ENCODE measurements around the gene DNAJC21. TPM values are rescaled to one million over a fixed set of nuclear protein-coding genes. Genes with fewer than 3 reads are reported as not detected.

DNAJC21 gene
- total RNA-seq, 1 donor: 32.2 TPM

- peak; percentile 76 for DNase-seq (ENCODE audit: insufficient read length, low spot score, missing footprints)
- H2AFZ ChIP-seq (ENCODE audit: low read length): no peak overlapping the region
Observed at GRCh38 chr5:34891981-34892380, 37.4 kb upstream of the DNAJC21 start.

GRCh38 chr5:34892414-34892813, 36.9 kb upstream of the DNAJC21 start:
- Histone ChIP-seq H3K4me2 (ENCODE audit: insufficient read depth, low read length) (no peak overlapping the region), H3K36me3 (ENCODE audit: insufficient read depth, low read length) (no peaks in the 10 kb centered on the region), H3K9me3 (ENCODE audit: low read depth, low read length) (no peaks in the 10 kb centered on the region), H2AFZ (ENCODE audit: low read length) (no peak overlapping the region), H3K79me2 (ENCODE audit: insufficient read depth, low read length) (no peaks in the 10 kb centered on the region), H3K27me3 (ENCODE audit: insufficient read depth, low read length) (no peaks in the 10 kb centered on the region), H3K4me1 (ENCODE audit: insufficient read depth, low read length) (no peaks in the 10 kb centered on the region), H3K27ac (ENCODE audit: low read depth, low read length) (no peak overlapping the region), H3K4me3 (ENCODE audit: insufficient read depth, low read length) (no peak overlapping the region), H4K20me1 (ENCODE audit: insufficient read depth, low read length) (no peaks in the 10 kb centered on the region)
- TF ChIP-seq CTCF (IDR thresholded peaks at IDR 0.05; ENCODE audit: extremely low read depth, low read depth, low read length): no peak
- no peak for DNase-seq (ENCODE audit: insufficient read length, low spot score, missing footprints)

More at GRCh38 chr5:34891981-34892380, 37.4 kb upstream of the DNAJC21 start:
- no peak for TF ChIP-seq CTCF (IDR thresholded peaks at IDR 0.05; ENCODE audit: extremely low read depth, low read depth, low read length)
- H3K9me3 ChIP-seq (ENCODE audit: low read depth, low read length): no peaks in the 10 kb centered on the region
- no peaks in the 10 kb centered on the region for H3K36me3 ChIP-seq (ENCODE audit: insufficient read depth, low read length)
- no peak overlapping the region for H3K4me3 ChIP-seq (ENCODE audit: insufficient read depth, low read length)
- no peak overlapping the region for H3K4me2 ChIP-seq (ENCODE audit: insufficient read depth, low read length)
- no peak overlapping the region for H3K27ac ChIP-seq (ENCODE audit: low read depth, low read length)
- H4K20me1 ChIP-seq (ENCODE audit: insufficient read depth, low read length): no peaks in the 10 kb centered on the region
- H3K79me2 ChIP-seq (ENCODE audit: insufficient read depth, low read length): no peaks in the 10 kb centered on the region
- H3K4me1 ChIP-seq (ENCODE audit: insufficient read depth, low read length): no peaks in the 10 kb centered on the region
- H3K27me3 ChIP-seq (ENCODE audit: insufficient read depth, low read length): no peaks in the 10 kb centered on the region

GRCh38 chr5:34894716-34895115, 34.6 kb upstream of the DNAJC21 start:
- Histone ChIP-seq H3K4me1 (ENCODE audit: insufficient read depth, low read length) (no peaks in the 10 kb centered on the region), H3K9me3 (ENCODE audit: low read depth, low read length) (no peaks in the 10 kb centered on the region), H3K4me3 (ENCODE audit: insufficient read depth, low read length) (no peak overlapping the region), H4K20me1 (ENCODE audit: insufficient read depth, low read length) (no peaks in the 10 kb centered on the region), H3K27me3 (ENCODE audit: insufficient read depth, low read length) (no peaks in the 10 kb centered on the region), H3K4me2 (ENCODE audit: insufficient read depth, low read length) (no peak overlapping the region), H3K79me2 (ENCODE audit: insufficient read depth, low read length) (no peaks in the 10 kb centered on the region), H2AFZ (ENCODE audit: low read length) (no peak overlapping the region), H3K36me3 (ENCODE audit: insufficient read depth, low read length) (no peaks in the 10 kb centered on the region), H3K27ac (ENCODE audit: low read depth, low read length) (no peak overlapping the region)
- no peak for TF ChIP-seq CTCF (IDR thresholded peaks at IDR 0.05; ENCODE audit: extremely low read depth, low read depth, low read length)
- no peak for DNase-seq (ENCODE audit: insufficient read length, low spot score, missing footprints)

- H4K20me1 ChIP-seq (ENCODE audit: insufficient read depth, low read length): no peaks in the 10 kb centered on the region
- H3K27ac ChIP-seq (ENCODE audit: low read depth, low read length): no peak overlapping the region
- H3K4me3 ChIP-seq (ENCODE audit: insufficient read depth, low read length): no peak overlapping the region
- no peaks in the 10 kb centered on the region for H3K27me3 ChIP-seq (ENCODE audit: insufficient read depth, low read length)
- no peak overlapping the region for H2AFZ ChIP-seq (ENCODE audit: low read length)
- H3K9me3 ChIP-seq (ENCODE audit: low read depth, low read length): no peaks in the 10 kb centered on the region
- no peak overlapping the region for H3K4me2 ChIP-seq (ENCODE audit: insufficient read depth, low read length)
- no peak for DNase-seq (ENCODE audit: insufficient read length, low spot score, missing footprints)
- H3K4me1 ChIP-seq (ENCODE audit: insufficient read depth, low read length): no peaks in the 10 kb centered on the region
- TF ChIP-seq CTCF (IDR thresholded peaks at IDR 0.05; ENCODE audit: extremely low read depth, low read depth, low read length): no peak
- H3K79me2 ChIP-seq (ENCODE audit: insufficient read depth, low read length): no peaks in the 10 kb centered on the region
- no peaks in the 10 kb centered on the region for H3K36me3 ChIP-seq (ENCODE audit: insufficient read depth, low read length)
Observed at GRCh38 chr5:34895641-34896419, 33.5 kb upstream of the DNAJC21 start.

Data from osteoblast (primary cell).